ENCODE measurements around the gene TTC3. TPM values are rescaled to one million over a fixed set of nuclear protein-coding genes. Genes with fewer than 3 reads are reported as not detected.

TTC3 gene
- total and polyA plus RNA-seq, 2 of the 13 experiments (the other 11 are each of a cell fraction or from before 2014, with no cell fraction given) = 55.7 to 108 TPM

- Histone ChIP-seq H3K27me3 (ENCODE audit: control insufficient read depth in 1 of 2, insufficient read depth in 2 of 2, low read length in 2 of 2) (no peaks in the 10 kb centered on the region), H3K9me3 (ENCODE audit: low read length) (no peaks in the 10 kb centered on the region), H3K4me2 (ENCODE audit: low read depth, low read length) (no peak overlapping the region), H3K36me3 (replicated peaks in 1 of 2; ENCODE audit: control insufficient read depth in 1 of 2, insufficient read depth in 2 of 2, low read length in 2 of 2) (peaks cover 17 to 72% of the 10 kb centered on the region in 2 experiments), H3K4me1 (ENCODE audit: insufficient read depth, low read length) (no peaks in the 10 kb centered on the region), H3K79me2 (ENCODE audit: insufficient read depth, low read length) (no peaks in the 10 kb centered on the region), H3K27ac (ENCODE audit: extremely low read length, insufficient read depth, low read length) (no peak overlapping the region), H3K9ac (ENCODE audit: insufficient read depth, low read depth, low read length) (no peak overlapping the region), H2AFZ (ENCODE audit: low read length) (no peak overlapping the region), H4K20me1 (ENCODE audit: insufficient read depth, low read length) (no peaks in the 10 kb centered on the region), H3K4me3 (replicated peaks in 1 of 3; ENCODE audit: insufficient read depth in 1 of 3, low read depth in 2 of 3, low read length in 3 of 3) (no peak overlapping the region)
- FAIRE-seq (no peak), ATAC-seq (no peak), DNase-seq (ENCODE audit: low spot score) (no peak)
- TF ChIP-seq MAFK (conservative IDR thresholded peaks at IDR 0.05 in 1 of 2, IDR thresholded peaks at IDR 0.05 in 1 of 2; ENCODE audit: low read length in 2 of 2) (peak in 1 of 2 experiments; percentile 3; a peak in 1 of 4 replicates), ZBTB42 (CRISPR knock-in tag; IDR thresholded peaks at IDR 0.05) (no peak), RBM22 (optimal IDR thresholded peaks at IDR 0.05; ENCODE audit: low read length) (peak; percentile 43)
- BruUV-seq (replicated peaks) = no TSS peak
- intact Hi-C loops (cut with micrococcal nuclease; ENCODE audit: unreplicated experiment) (loop anchor here (5.0 kb wide), 1 partner anchor 39 kb away; no protein-coding TSS in a partner anchor), in situ Hi-C loops (cut with HindIII; ENCODE audit: extremely low pct_ligation_motif_present, low pct_unique_long_range_greater_than_20kb) (no loop called here)
- WGBS (ENCODE audit: low lambda C conversion rate) = 98% methylated on average over 3 of the region's 4 CpGs
- ChIA-PET CTCF (ENCODE audit: low intra/inter-chr PET ratio, low total read pairs) (no interaction called here), POLR2A (no interaction called here)
Measured at GRCh38 chr21:37168666-37169065, 95.6 kb downstream of the TTC3 start.

GRCh38 chr21:37172646-37173045 lies 99.6 kb downstream of the TTC3 start:
- POLR2A ChIA-PET = no interaction called here
- intact Hi-C loops (cut with micrococcal nuclease; ENCODE audit: unreplicated experiment) = no loop called here

More at GRCh38 chr21:37172646-37173045, 99.6 kb downstream of the TTC3 start:
- peaks cover 17 to 72% of the 10 kb centered on the region in 2 experiments for H3K36me3 ChIP-seq (replicated peaks in 1 of 2; ENCODE audit: control insufficient read depth in 1 of 2, insufficient read depth in 2 of 2, low read length in 2 of 2)
- H3K27ac ChIP-seq (ENCODE audit: extremely low read length, insufficient read depth, low read length) = no peak overlapping the region
- H3K4me3 ChIP-seq (replicated peaks in 1 of 3; ENCODE audit: insufficient read depth in 1 of 3, low read depth in 2 of 3, low read length in 3 of 3) = no peak overlapping the region
- H3K4me1 ChIP-seq (ENCODE audit: insufficient read depth, low read length) = no peaks in the 10 kb centered on the region
- ATAC-seq = no peak
- in situ Hi-C loops (cut with HindIII; ENCODE audit: extremely low pct_ligation_motif_present, low pct_unique_long_range_greater_than_20kb) = no loop called here
- FAIRE-seq = no peak
- CTCF ChIA-PET (ENCODE audit: low intra/inter-chr PET ratio, low total read pairs) = no interaction called here
- no peaks in the 10 kb centered on the region for H3K27me3 ChIP-seq (ENCODE audit: control insufficient read depth in 1 of 2, insufficient read depth in 2 of 2, low read length in 2 of 2)
- BruUV-seq (replicated peaks) = no TSS peak
- WGBS (ENCODE audit: low lambda C conversion rate) = 100% methylated on average over 3 of the region's 3 CpGs
- no peaks in the 10 kb centered on the region for H4K20me1 ChIP-seq (ENCODE audit: insufficient read depth, low read length)
- H3K9me3 ChIP-seq (ENCODE audit: low read length) = no peaks in the 10 kb centered on the region
- no peak overlapping the region for H3K9ac ChIP-seq (ENCODE audit: insufficient read depth, low read depth, low read length)
- H3K79me2 ChIP-seq (ENCODE audit: insufficient read depth, low read length) = no peaks in the 10 kb centered on the region
- DNase-seq (ENCODE audit: low spot score) = no peak
- H2AFZ ChIP-seq (ENCODE audit: low read length) = no peak overlapping the region
- TF ChIP-seq ZNF512B (CRISPR knock-in tag; IDR thresholded peaks at IDR 0.05; ENCODE audit: borderline replicate concordance) (no peak), GATAD2A (CRISPR knock-in tag; IDR thresholded peaks at IDR 0.05) (no peak), ZFP37 (CRISPR knock-in tag; IDR thresholded peaks at IDR 0.05; ENCODE audit: borderline replicate concordance) (no peak), BRD4 (CRISPR knock-in tag; IDR thresholded peaks at IDR 0.05) (no peak)
- no peak overlapping the region for H3K4me2 ChIP-seq (ENCODE audit: low read depth, low read length)

All from HepG2 (cell line).